K562 (cell line): ENCODE data around the gene ITPR3. TPM values are rescaled to one million over a fixed set of nuclear protein-coding genes. Genes with fewer than 3 reads are reported as not detected.

ENCODE experiments used
- ATAC-seq: fragments of 200-7000 bp; cut with Tn5 transposase; 3 replicates; pipeline ENCODE4 v1.9.1; 2020; ENCODE audit warnings: moderate library complexity
- BruUV-seq: library from RNA; stranded (reverse); fragments of 400-500 nt; replicated peaks from 2 replicates; lab custom pipeline; 2021; lab: Mats Ljungman, UMichigan
- CTCF ChIA-PET: fragments of 300-600 bp; formaldehyde crosslinking; extraction: SDS; loops from one replicate; lab custom pipeline; 2021; ENCODE audit warnings: low intra/inter-chr PET ratio; lab: Yijun Ruan, JAX
- POLR2A ChIA-PET: fragments of 300-600, 350-650 bp; sonication (Branson Sonifier 250); formaldehyde crosslinking; extraction: SDS; loops from one replicate; lab custom pipeline; 2021; ENCODE audit warnings: antibody characterized with exemption, inconsistent platforms; lab: Yijun Ruan, JAX
- DNase-seq, 4 experiments: peaks; one replicate each; pipeline versions ENCODE4 v3.0.0 to v3.0.0-alpha.2; 2011 to 2018; ENCODE audit warnings: low spot score in 3 of 4, mixed read lengths in 3 of 4; ENCODE audit errors: extremely low read depth in 1 of 4
- FAIRE-seq: peaks from 2 replicates; lab custom pipeline; 2011; peaks lifted over from hg19 to GRCh38; lab: Jason Lieb, UNC
- H2AFZ ChIP-seq: 2 replicates; pipeline ENCODE4 v1.6.0; 2011; ENCODE audit warnings: low read depth, low read length, control low read depth, inconsistent platforms
- H3K27ac ChIP-seq: fragments of 200-600 bp; 3 replicates; pipeline ENCODE4 v1.8.0; 2011; ENCODE audit warnings: low read depth, mild to moderate bottlenecking, control low read depth, inconsistent platforms, low read length, moderate library complexity, mixed read lengths; ENCODE audit errors: extremely low read depth
- H3K27me3 ChIP-seq, 2 experiments: fragments of 300-600 bp in 1 of 2; 2 replicates in 1 of 2; 3 replicates in 1 of 2; pipeline versions ENCODE4 v1.6.0 to v1.8.0; 2011; ENCODE audit warnings: inconsistent platforms in 2 of 2, low read length in 2 of 2, mild to moderate bottlenecking in 1 of 2, mixed read lengths in 1 of 2, moderate library complexity in 1 of 2; ENCODE audit not compliant: control insufficient read depth in 2 of 2, insufficient read depth in 2 of 2
- H3K36me3 ChIP-seq: fragments of 300-600 bp; 3 replicates; pipeline ENCODE4 v1.8.0; 2011; ENCODE audit warnings: mild to moderate bottlenecking, low read length, inconsistent platforms; ENCODE audit not compliant: control insufficient read depth, insufficient read depth
- H3K4me1 ChIP-seq, 2 experiments: fragments of 200-600 bp in 1 of 2; replicated peaks in 1 of 2; 2 replicates in 1 of 2; 3 replicates in 1 of 2; pipeline versions ENCODE4 v1.5.1 to v1.8.0; 2011; ENCODE audit warnings: inconsistent platforms in 2 of 2, low read length in 2 of 2, mild to moderate bottlenecking in 1 of 2, mixed read lengths in 1 of 2, moderate library complexity in 1 of 2; ENCODE audit not compliant: control insufficient read depth in 2 of 2, insufficient read depth in 2 of 2
- H3K4me2 ChIP-seq: 2 replicates; pipeline ENCODE4 v1.6.1; 2011; ENCODE audit warnings: low read length, control low read depth, inconsistent platforms, mixed read lengths; ENCODE audit not compliant: insufficient read depth
- H3K4me3 ChIP-seq: fragments of 200-600 bp; sonication (generic), shearing (Covaris generic); 2 replicates; pipeline ENCODE4 v1.5.1; 2016; ENCODE audit warnings: control low read depth, inconsistent platforms
- H3K79me2 ChIP-seq: fragments of 200-600 bp; 3 replicates; pipeline ENCODE4 v1.8.0; 2011; ENCODE audit warnings: low read length, inconsistent platforms; ENCODE audit not compliant: control insufficient read depth, insufficient read depth
- H3K9ac ChIP-seq, 2 experiments: 2 replicates each; pipeline versions ENCODE4 v1.6.0 to v1.6.1; 2011; ENCODE audit warnings: low read depth in 2 of 2, low read length in 2 of 2, control low read depth in 1 of 2, inconsistent platforms in 1 of 2, mild to moderate bottlenecking in 1 of 2, mixed read lengths in 1 of 2; ENCODE audit not compliant: insufficient read depth in 1 of 2
- H3K9me1 ChIP-seq: one replicate; pipeline ENCODE4 v1.6.0; 2011; ENCODE audit warnings: inconsistent platforms, mild to moderate bottlenecking, low read length, moderate library complexity; ENCODE audit not compliant: control insufficient read depth, insufficient read depth
- H3K9me3 ChIP-seq: replicated peaks from 2 replicates; pipeline ENCODE4 v1.5.1; 2011; ENCODE audit warnings: low read depth, low read length, inconsistent platforms; ENCODE audit not compliant: control insufficient read depth, insufficient read depth
- H4K20me1 ChIP-seq: replicated peaks from 2 replicates; pipeline ENCODE4 v1.6.1; 2011; ENCODE audit warnings: low read length, inconsistent platforms, mixed read lengths; ENCODE audit not compliant: control insufficient read depth, insufficient read depth
- CBX3 ChIP-seq, 2 experiments: IDR thresholded peaks; 1 replicate in 1 of 2; 2 replicates in 1 of 2; pipeline ENCODE4 v1.6.1; 2012; ENCODE audit warnings: inconsistent platforms in 2 of 2, low read length in 2 of 2, borderline replicate concordance in 1 of 2, control low read depth in 1 of 2
- ESRRA ChIP-seq: fragments of 450-650 bp; IDR thresholded peaks from 2 replicates; pipeline ENCODE4 v1.6.1; 2014; ENCODE audit warnings: low read depth, mild to moderate bottlenecking, moderate library complexity, borderline replicate concordance
- FOS ChIP-seq: IDR thresholded peaks from 3 replicates; pipeline ENCODE4 v1.6.1; 2011; ENCODE audit not compliant: insufficient read length; ENCODE audit errors: extremely low read depth
- FOSL1 ChIP-seq: fragments of 200-800 bp; sonication (Bioruptor generic); conservative IDR thresholded peaks from 2 replicates; pipeline ENCODE4 v1.6.1; 2016; ENCODE audit warnings: missing genetic modification characterization, missing compliant biosample characterization
- HIVEP1 ChIP-seq: fragments of 250-450 bp; sonication (Bioruptor Pico); IDR thresholded peaks from 2 replicates; pipeline ENCODE4 v1.4.0; 2020; ENCODE audit warnings: mild to moderate bottlenecking
- HLTF ChIP-seq: fragments of 450-650 bp; IDR thresholded peaks from 2 replicates; pipeline ENCODE4 v1.6.1; 2016
- KDM5B ChIP-seq: fragments of 200-600 bp; sonication (generic); IDR thresholded peaks from 2 replicates; pipeline ENCODE4 v1.6.1; 2012; ENCODE audit warnings: low read depth, mild to moderate bottlenecking, moderate library complexity, low read length, control low read depth, inconsistent platforms; ENCODE audit not compliant: insufficient replicate concordance
- LCOR ChIP-seq: sonication (generic); formaldehyde crosslinking; IDR thresholded peaks from 2 replicates; pipeline ENCODE4 v1.8.0; 2022; ENCODE audit warnings: mild to moderate bottlenecking, missing genetic modification reagents
- NFRKB ChIP-seq: fragments of 450-650 bp; IDR thresholded peaks from 2 replicates; pipeline ENCODE4 v1.6.1; 2016; ENCODE audit warnings: low read depth
- RBM34 ChIP-seq: fragments of 200-400 bp; formaldehyde crosslinking; IDR thresholded peaks from 2 replicates; pipeline ENCODE4 v1.6.1; 2018; ENCODE audit warnings: low read length, borderline replicate concordance; ENCODE audit not compliant: insufficient read depth
- SMARCE1 ChIP-seq: fragments of 450-650 bp; IDR thresholded peaks from 2 replicates; pipeline ENCODE4 v1.7.1; 2016; ENCODE audit warnings: mild to moderate bottlenecking
- SRF ChIP-seq, 2 experiments: fragments of 250-450, 450-650 bp in 1 of 2; sonication (Bioruptor Pico) in 1 of 2; sonication (generic) in 1 of 2; formaldehyde crosslinking; IDR thresholded peaks; 2 replicates each; pipeline versions ENCODE4 v1.5.0 to v1.5.1; 2020 to 2022; ENCODE audit warnings: mild to moderate bottlenecking in 1 of 2, missing genetic modification reagents in 1 of 2
- ZBTB1 ChIP-seq: sonication (generic); formaldehyde crosslinking; IDR thresholded peaks from 2 replicates; pipeline ENCODE4 v1.8.1; 2023; ENCODE audit warnings: missing genetic modification reagents, low read depth, mild to moderate bottlenecking, borderline replicate concordance
- ZBTB7A ChIP-seq: IDR thresholded peaks from 2 replicates; pipeline ENCODE4 v1.6.1; 2011; ENCODE audit warnings: low read depth, mild to moderate bottlenecking, low read length, moderate library complexity, borderline replicate concordance; ENCODE audit not compliant: control insufficient read depth
- ZNF354B ChIP-seq: fragments of 250-450 bp; sonication (Bioruptor Pico); IDR thresholded peaks from 2 replicates; pipeline ENCODE4 v1.4.0; 2020
- ZNF584 ChIP-seq: fragments of 200-800 bp; sonication (Bioruptor generic); IDR thresholded peaks from 2 replicates; pipeline ENCODE4 v1.6.1; 2016; ENCODE audit warnings: low read depth, mild to moderate bottlenecking, missing genetic modification characterization, missing compliant biosample characterization
- ZZZ3 ChIP-seq: fragments of 450-650 bp; IDR thresholded peaks from 2 replicates; pipeline ENCODE4 v1.6.1; 2016; ENCODE audit warnings: antibody characterized with exemption, mild to moderate bottlenecking, moderate library complexity
- WGBS: fragments of 100-300 bp; shearing (Covaris generic); methylation state at CpG from one replicate; pipeline ENCODE4 v1.1.6; 2016; ENCODE audit warnings: low coverage, mixed read lengths; ENCODE audit not compliant: insufficient coverage; ENCODE audit errors: missing lambda C conversion rate; 5-methylcytosine and 5-hydroxymethylcytosine counted together
- in situ Hi-C: fragments of 300-500 bp; cut with MboI; formaldehyde crosslinking; loops from 4 replicates; pipeline ENCODE4 v1.15.0; 2018; ENCODE audit warnings: inconsistent platforms, mixed read lengths
- intact Hi-C: fragments of 100-400 bp; cut with micrococcal nuclease; formaldehyde crosslinking; loops from 2 replicates; pipeline ENCODE4 v1.14.2; 2022
- polyA plus RNA-seq, 8 experiments: library from polyadenylated mRNA; depleted of rRNA in 4 of 8; stranded (reverse) in 5 of 8; unstranded in 3 of 8; fragments of >200 nt; fragmentation: Nextera tagmentation in 2 of 8; fragmentation: Illumina TruSeq in 1 of 8; extraction: Ambion mirVana in 2 of 8; extraction: Trizol in 1 of 8; gene quantifications; 2 replicates each; pipeline versions ENCODE4 v1.2.1 to v1.2.3, GENCODE V29; 2011 to 2014; ENCODE audit warnings: inconsistent platforms in 1 of 8, missing spikeins in 1 of 8
- total RNA-seq, 7 experiments: library from RNA; depleted of rRNA in 6 of 7; stranded (reverse); fragments of >200 nt in 6 of 7; fragmentation: Illumina TruSeq in 2 of 7; extraction: Trizol in 2 of 7; gene quantifications; 2 replicates each; pipeline versions ENCODE4 v1.2.1 to v1.2.3, GENCODE V29; 2011 to 2021; ENCODE audit warnings: low replicate concordance in 1 of 7
- TF ChIP-seq, protein P1 (sequence below), 2 experiments: fragments of 450-650 bp; IDR thresholded peaks; 2 replicates each; pipeline ENCODE4 v1.6.1; 2016
- TF ChIP-seq, protein P2 (sequence below), 3 experiments: IDR thresholded peaks in 2 of 3; conservative IDR thresholded peaks in 1 of 3; 2 replicates each; pipeline ENCODE4 v1.5.1; 2011 to 2012; ENCODE audit warnings: low read length in 3 of 3, mild to moderate bottlenecking in 3 of 3, control low read depth in 2 of 3, improper control_type of control experiment in 1 of 3, inconsistent platforms in 1 of 3, low read depth in 1 of 3, mixed read lengths in 1 of 3, moderate library complexity in 1 of 3; ENCODE audit not compliant: insufficient read depth in 2 of 3

Gene ITPR3
- total and polyA plus RNA-seq, 9 of the 15 experiments (the other 6 are each of a cell fraction or from before 2014, with no cell fraction given): 0.39 to 35.7 (median 13.2) TPM

- in situ Hi-C loops (no loop called here), intact Hi-C loops (loop anchor here (1.0 to 2.0 kb wide), 2 partner anchors 82 to 172 kb away; no protein-coding TSS in a partner anchor)
- FAIRE-seq: no peak
- no TSS peak for BruUV-seq
- Histone ChIP-seq H3K9ac (peak overlapping the region in 1 of 2 experiments; percentile 85; a peak in 3 of 4 replicates), H3K4me3 (no peak overlapping the region), H2AFZ (peak overlapping the region; percentile 51), H3K27ac (peak overlapping the region; percentile 55; the same call in 1 of the 3 replicates), H3K4me1 (peaks cover 18 to 32% of the 10 kb centered on the region in 2 experiments), H3K9me3 (no peaks in the 10 kb centered on the region), H3K9me1 (peaks cover 2% of the 10 kb centered on the region), H3K36me3 (no peaks in the 10 kb centered on the region), H4K20me1 (no peaks in the 10 kb centered on the region), H3K79me2 (no peaks in the 10 kb centered on the region), H3K4me2 (no peak overlapping the region; the same call in 1 of the 2 replicates), H3K27me3 (no peaks in the 10 kb centered on the region)
- ChIA-PET CTCF (interaction anchor here (0.5 to 3.9 kb wide), 6 partner anchors 40 to 1177 kb away, joined by 3 to 60 read pairs (median 4); no protein-coding TSS in a partner anchor), POLR2A (no interaction called here)
- ATAC-seq: peak; percentile 58
- DNase-seq: peak in 3 of 4 experiments; percentile 49 to 63 (median 55)
- WGBS: 55% methylated on average over 14 of the region's 15 CpGs
- TF ChIP-seq ZZZ3 (no peak), NFRKB (peak; percentile 40; the same call in 1 of the 2 replicates), ESRRA (no peak), ZNF354B (no peak), HIVEP1 (no peak), ZBTB7A (peak; percentile 15; the same call in 1 of the 2 replicates), FOSL1 (tag) (peak; percentile 90), HLTF (no peak), FOS (no peak), LCOR (CRISPR knock-in tag) (no peak), ZBTB1 (CRISPR knock-in tag) (peak; percentile 12; the same call in 1 of the 2 replicates), ZNF584 (CRISPR knock-in tag) (0 out of 2 replicates have a peak, but pooled peaks have one; percentile 37), CBX3 (IDR thresholded peaks at IDR 0.05; ENCODE audit: borderline replicate concordance in 1 of 2, low read length in 2 of 2) (no peak), RBM34 (no peak), KDM5B (no peak), SMARCE1 (0 out of 2 replicates have a peak, but pooled peaks have one; percentile 0), SRF (CRISPR knock-in tag; IDR thresholded peaks at IDR 0.05) (no peak)
- TF ChIP-seq, protein P1, sequence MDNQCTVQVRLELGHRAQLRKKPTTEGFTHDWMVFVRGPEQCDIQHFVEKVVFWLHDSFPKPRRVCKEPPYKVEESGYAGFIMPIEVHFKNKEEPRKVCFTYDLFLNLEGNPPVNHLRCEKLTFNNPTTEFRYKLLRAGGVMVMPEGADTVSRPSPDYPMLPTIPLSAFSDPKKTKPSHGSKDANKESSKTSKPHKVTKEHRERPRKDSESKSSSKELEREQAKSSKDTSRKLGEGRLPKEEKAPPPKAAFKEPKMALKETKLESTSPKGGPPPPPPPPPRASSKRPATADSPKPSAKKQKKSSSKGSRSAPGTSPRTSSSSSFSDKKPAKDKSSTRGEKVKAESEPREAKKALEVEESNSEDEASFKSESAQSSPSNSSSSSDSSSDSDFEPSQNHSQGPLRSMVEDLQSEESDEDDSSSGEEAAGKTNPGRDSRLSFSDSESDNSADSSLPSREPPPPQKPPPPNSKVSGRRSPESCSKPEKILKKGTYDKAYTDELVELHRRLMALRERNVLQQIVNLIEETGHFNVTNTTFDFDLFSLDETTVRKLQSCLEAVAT (IDR thresholded peaks at IDR 0.05): no peak
- TF ChIP-seq, protein P2, sequence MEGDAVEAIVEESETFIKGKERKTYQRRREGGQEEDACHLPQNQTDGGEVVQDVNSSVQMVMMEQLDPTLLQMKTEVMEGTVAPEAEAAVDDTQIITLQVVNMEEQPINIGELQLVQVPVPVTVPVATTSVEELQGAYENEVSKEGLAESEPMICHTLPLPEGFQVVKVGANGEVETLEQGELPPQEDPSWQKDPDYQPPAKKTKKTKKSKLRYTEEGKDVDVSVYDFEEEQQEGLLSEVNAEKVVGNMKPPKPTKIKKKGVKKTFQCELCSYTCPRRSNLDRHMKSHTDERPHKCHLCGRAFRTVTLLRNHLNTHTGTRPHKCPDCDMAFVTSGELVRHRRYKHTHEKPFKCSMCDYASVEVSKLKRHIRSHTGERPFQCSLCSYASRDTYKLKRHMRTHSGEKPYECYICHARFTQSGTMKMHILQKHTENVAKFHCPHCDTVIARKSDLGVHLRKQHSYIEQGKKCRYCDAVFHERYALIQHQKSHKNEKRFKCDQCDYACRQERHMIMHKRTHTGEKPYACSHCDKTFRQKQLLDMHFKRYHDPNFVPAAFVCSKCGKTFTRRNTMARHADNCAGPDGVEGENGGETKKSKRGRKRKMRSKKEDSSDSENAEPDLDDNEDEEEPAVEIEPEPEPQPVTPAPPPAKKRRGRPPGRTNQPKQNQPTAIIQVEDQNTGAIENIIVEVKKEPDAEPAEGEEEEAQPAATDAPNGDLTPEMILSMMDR (IDR thresholded peaks at IDR 0.05 in 2 of 3, conservative IDR thresholded peaks at IDR 0.05 in 1 of 3; ENCODE audit: insufficient read depth in 2 of 3, low read depth in 1 of 3, low read length in 3 of 3): peak in 2 of 3 experiments; percentile 19 to 23; a peak in 1 of 6 replicates
These were observed 30.5 kb upstream of the ITPR3 start for GRCh38 chr6:33590531-33591198.
